Measurements from ENCODE around the gene THRA. TPM values are rescaled to one million over a fixed set of nuclear protein-coding genes. Genes with fewer than 3 reads are reported as not detected.
A peak's percentile ranks its signal among the peaks of the same experiment; 100 is the strongest.

Gene THRA
- total RNA-seq, 3 donors from 2014 or later (not counting 1 experiment from before 2014, with no cell fraction given) = 40.8 to 55.7 (median 42.3) TPM

GRCh38 chr17:40092581-40092980, 29.8 kb downstream of the THRA start:
- H3K4me3 ChIP-seq (ENCODE audit: low read length) = no peak overlapping the region
- no peak overlapping the region for H3K4me3 Mint-ChIP-seq
- WGBS (ENCODE audit: insufficient coverage) = 100% methylated on average over 1 of the region's 3 CpGs
- intact Hi-C loops (cut with micrococcal nuclease) = no loop called here
- no peaks in the 10 kb centered on the region for H3K27me3 ChIP-seq (ENCODE audit: control insufficient read depth, insufficient read depth, low read length)
- H3K4me1 ChIP-seq (ENCODE audit: control insufficient read depth, insufficient read depth, low read length) = peaks cover 32% of the 10 kb centered on the region
- no peaks in the 10 kb centered on the region for H3K27me3 Mint-ChIP-seq (ENCODE audit: low read depth in 2 of 2)
- no peak overlapping the region for H3K27ac ChIP-seq (ENCODE audit: low read length)
- DNase-seq (no peak), ATAC-seq (no peak)
- peaks cover 12% of the 10 kb centered on the region for H3K36me3 Mint-ChIP-seq
- peak overlapping the region; percentile 8 to 96 for H3K27ac Mint-ChIP-seq
- H3K36me3 ChIP-seq (ENCODE audit: control insufficient read depth, insufficient read depth, low read length) = peaks cover 47% of the 10 kb centered on the region
- no peaks in the 10 kb centered on the region for H3K9me3 ChIP-seq (ENCODE audit: control insufficient read depth, insufficient read depth, low read length)
- TF ChIP-seq CTCF (IDR thresholded peaks at IDR 0.05) = no peak
- peaks cover 21 to 41% of the 10 kb centered on the region in 2 donors for H3K4me1 Mint-ChIP-seq
- H3K9me3 Mint-ChIP-seq = no peaks in the 10 kb centered on the region

DNA sequence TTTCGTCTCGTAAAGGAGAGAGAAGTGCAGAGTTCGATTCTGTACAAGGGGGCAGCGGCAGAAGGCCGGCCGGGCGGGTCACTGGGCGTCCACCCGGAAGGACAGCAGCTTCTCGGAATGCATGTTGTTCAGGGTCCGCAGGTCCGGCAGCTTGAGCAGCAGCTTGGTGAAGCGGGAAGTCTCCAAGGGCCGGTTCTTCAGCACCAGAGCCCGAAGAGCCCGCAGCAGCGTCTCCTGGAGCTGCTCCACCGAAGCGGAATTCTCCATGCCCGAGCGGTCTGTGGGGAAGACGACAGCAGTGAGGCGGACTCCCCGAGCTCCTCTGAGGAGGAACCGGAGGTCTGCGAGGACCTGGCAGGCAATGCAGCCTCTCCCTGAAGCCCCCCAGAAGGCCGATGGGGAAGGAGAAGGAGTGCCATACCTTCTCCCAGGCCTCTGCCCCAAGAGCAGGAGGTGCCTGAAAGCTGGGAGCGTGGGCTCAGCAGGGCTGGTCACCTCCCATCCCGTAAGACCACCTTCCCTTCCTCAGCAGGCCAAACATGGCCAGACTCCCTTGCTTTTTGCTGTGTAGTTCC, 30.3 kb downstream of the THRA start:
- H3K27me3 Mint-ChIP-seq (ENCODE audit: low read depth in 2 of 2) = no peaks in the 10 kb centered on the region
- Histone ChIP-seq H3K27me3 (ENCODE audit: control insufficient read depth, insufficient read depth, low read length) (no peaks in the 10 kb centered on the region), H3K9me3 (ENCODE audit: control insufficient read depth, insufficient read depth, low read length) (no peaks in the 10 kb centered on the region), H3K4me1 (ENCODE audit: control insufficient read depth, insufficient read depth, low read length) (peaks cover 37% of the 10 kb centered on the region), H3K4me3 (ENCODE audit: low read length) (no peak overlapping the region), H3K27ac (ENCODE audit: low read length) (no peak overlapping the region), H3K36me3 (ENCODE audit: control insufficient read depth, insufficient read depth, low read length) (peaks cover 42% of the 10 kb centered on the region)
- WGBS (ENCODE audit: insufficient coverage) = 96% methylated on average over 29 of the region's 29 CpGs
- TF ChIP-seq CTCF (IDR thresholded peaks at IDR 0.05) = no peak
- H3K36me3 Mint-ChIP-seq = peaks cover 12% of the 10 kb centered on the region
- no peak for DNase-seq
- peaks cover 26 to 43% of the 10 kb centered on the region in 2 donors for H3K4me1 Mint-ChIP-seq
- intact Hi-C loops (cut with micrococcal nuclease) = no loop called here
- no peak overlapping the region for H3K4me3 Mint-ChIP-seq
- H3K9me3 Mint-ChIP-seq = no peaks in the 10 kb centered on the region
- peak overlapping the region; percentile 94 to 96 for H3K27ac Mint-ChIP-seq
- no peak for ATAC-seq

DNA sequence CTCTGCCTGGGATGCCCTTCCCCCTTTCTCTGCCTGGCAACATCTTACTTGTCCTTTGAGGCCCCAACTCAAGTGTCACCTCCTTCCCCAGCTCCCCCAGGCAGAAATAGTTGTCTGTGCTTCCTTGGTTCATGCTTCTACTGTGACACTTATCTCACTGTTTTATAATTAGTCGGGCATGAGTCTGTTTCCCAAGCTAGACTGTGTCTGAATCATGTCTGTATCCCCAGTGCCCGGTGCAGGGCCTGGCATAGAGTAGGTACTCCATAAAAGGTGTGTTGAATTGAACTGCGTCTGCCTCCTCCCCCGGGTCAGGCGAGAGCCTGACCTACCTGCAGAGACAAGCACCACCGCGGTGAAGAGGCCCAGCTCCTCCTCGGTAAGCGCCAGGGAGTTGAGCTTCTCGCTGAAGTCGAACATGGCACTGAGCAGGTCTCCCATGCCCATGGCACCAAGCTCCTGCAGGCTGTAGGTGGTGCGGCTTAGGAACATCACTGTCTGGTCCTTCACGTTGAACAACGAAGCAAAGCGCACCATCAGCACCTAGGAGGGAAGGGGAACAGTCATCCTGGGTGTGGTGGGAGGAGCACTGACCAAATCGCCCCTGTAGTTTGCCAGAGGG, 30.9 kb downstream of the THRA start:
- no peaks in the 10 kb centered on the region for H3K9me3 Mint-ChIP-seq
- Histone ChIP-seq H3K4me3 (ENCODE audit: low read length) (no peak overlapping the region), H3K36me3 (ENCODE audit: control insufficient read depth, insufficient read depth, low read length) (peaks cover 36% of the 10 kb centered on the region), H3K27me3 (ENCODE audit: control insufficient read depth, insufficient read depth, low read length) (no peaks in the 10 kb centered on the region), H3K9me3 (ENCODE audit: control insufficient read depth, insufficient read depth, low read length) (no peaks in the 10 kb centered on the region), H3K4me1 (ENCODE audit: control insufficient read depth, insufficient read depth, low read length) (peaks cover 43% of the 10 kb centered on the region), H3K27ac (ENCODE audit: low read length) (no peak overlapping the region)
- TF ChIP-seq CTCF (IDR thresholded peaks at IDR 0.05) = no peak
- no peak for ATAC-seq
- peaks cover 32 to 49% of the 10 kb centered on the region in 2 donors for H3K4me1 Mint-ChIP-seq
- no peak for DNase-seq
- 94% methylated on average over 16 of the region's 16 CpGs for WGBS (ENCODE audit: insufficient coverage)
- H3K36me3 Mint-ChIP-seq = peaks cover 12% of the 10 kb centered on the region
- H3K27me3 Mint-ChIP-seq (ENCODE audit: low read depth in 2 of 2) = no peaks in the 10 kb centered on the region
- H3K27ac Mint-ChIP-seq = peak overlapping the region; percentile 94 to 96
- no peak overlapping the region for H3K4me3 Mint-ChIP-seq
- intact Hi-C loops (cut with micrococcal nuclease) = no loop called here
